HCT116 (cell line): ENCODE measurements around the gene ZNF57. TPM values are rescaled to one million over a fixed set of nuclear protein-coding genes. Genes with fewer than 3 reads are reported as not detected.

Experiments used
- ATAC-seq: fragments of 200-7000 bp; cut with Tn5 transposase; 2 replicates; pipeline ENCODE4 v1.9.1; 2020; ENCODE audit warnings: mild to moderate bottlenecking, moderate library complexity
- BruUV-seq: library from RNA; stranded (reverse); fragments of 400-500 nt; replicated peaks from 2 replicates; lab custom pipeline; 2021; lab: Mats Ljungman, UMichigan
- CTCF ChIA-PET: fragments of 300-600 bp; sonication (Branson Sonifier 250); formaldehyde crosslinking; loops from one replicate; lab custom pipeline; 2021; ENCODE audit warnings: antibody characterized with exemption; lab: Charles Lee
- POLR2A ChIA-PET: fragments of 300-600, 350-600 bp; sonication (Branson Sonifier 250); formaldehyde crosslinking; loops from one replicate; lab custom pipeline; 2021; ENCODE audit warnings: antibody characterized with exemption; lab: Charles Lee
- RAD21 ChIA-PET, 2 experiments: fragments of 300-600 bp; sonication (Branson Sonifier 250); formaldehyde crosslinking; loops; one replicate each; lab custom pipeline; 2023; ENCODE audit warnings: low total read pairs in 2 of 2; ENCODE audit not compliant: uncharacterized antibody in 2 of 2, unreplicated experiment in 2 of 2, low non-redundant PET in 1 of 2; lab: Charles Lee
- DNase-seq: peaks from one replicate; pipeline ENCODE4 v3.0.0-alpha.2; 2010; ENCODE audit warnings: low read depth, low spot score
- H2AFZ ChIP-seq: fragments of 200-600 bp; shearing (Covaris generic), sonication (generic); 2 replicates; pipeline ENCODE4 v1.6.1; 2017; ENCODE audit warnings: low read depth, mixed run types, mixed read lengths, antibody characterized with exemption, low read length; ENCODE audit not compliant: poor library complexity, severe bottlenecking
- H3K27ac ChIP-seq: 2 replicates; pipeline ENCODE4 v1.5.1; 2012; ENCODE audit warnings: low read depth, low read length
- H3K27me3 ChIP-seq: fragments of 200-600 bp; sonication (generic); 2 replicates; pipeline ENCODE4 v1.6.1; 2016; ENCODE audit warnings: mixed run types, low read length, mixed read lengths; ENCODE audit not compliant: insufficient read depth
- H3K36me3 ChIP-seq, 2 experiments: fragments of 200-500 bp in 1 of 2; fragments of 200-600 bp in 1 of 2; sonication (Bioruptor generic) in 1 of 2; sonication (generic) in 1 of 2; 2 replicates each; pipeline versions ENCODE4 v1.5.1 to v1.6.1; 2014 to 2016; ENCODE audit warnings: low read length in 2 of 2, inconsistent platforms in 1 of 2, mixed read lengths in 1 of 2, mixed run types in 1 of 2; ENCODE audit not compliant: insufficient read depth in 2 of 2, control insufficient read depth in 1 of 2
- H3K4me1 ChIP-seq, 2 experiments: fragments of 200-600 bp in 1 of 2; sonication (generic) in 1 of 2; 2 replicates each; pipeline versions ENCODE4 v1.5.1 to v1.6.1; 2012 to 2017; ENCODE audit warnings: low read length in 2 of 2, inconsistent platforms in 1 of 2, mild to moderate bottlenecking in 1 of 2, mixed read lengths in 1 of 2, mixed run types in 1 of 2, moderate library complexity in 1 of 2; ENCODE audit not compliant: insufficient read depth in 2 of 2, control insufficient read depth in 1 of 2
- H3K4me2 ChIP-seq: fragments of 200-600 bp; sonication (generic); 2 replicates; pipeline ENCODE4 v1.6.1; 2017; ENCODE audit warnings: mixed run types, low read length, mixed read lengths
- H3K4me3 ChIP-seq, 2 experiments: fragments of 200-600 bp in 1 of 2; sonication (generic) in 1 of 2; replicated peaks in 1 of 2; 2 replicates each; pipeline ENCODE4 v1.5.1; 2011 to 2016; ENCODE audit warnings: low read length in 2 of 2, control low read depth in 1 of 2, low read depth in 1 of 2, mild to moderate bottlenecking in 1 of 2, mixed read lengths in 1 of 2, mixed run types in 1 of 2
- H3K79me2 ChIP-seq: fragments of 200-600 bp; sonication (generic); 2 replicates; pipeline ENCODE4 v1.6.1; 2017; ENCODE audit warnings: mild to moderate bottlenecking, mixed run types, low read length, moderate library complexity, mixed read lengths; ENCODE audit not compliant: insufficient read depth
- H3K9ac ChIP-seq: fragments of 200-600 bp; sonication (generic); 2 replicates; pipeline ENCODE4 v1.6.1; 2016; ENCODE audit warnings: low read length, mixed read lengths
- H3K9me2 ChIP-seq: fragments of 200-600 bp; sonication (generic), shearing (Covaris generic); 2 replicates; pipeline ENCODE4 v1.6.1; 2017; ENCODE audit warnings: mixed run types, mild to moderate bottlenecking, moderate library complexity; ENCODE audit not compliant: insufficient read depth
- H3K9me3 ChIP-seq, 2 experiments: fragments of 200-500 bp in 1 of 2; fragments of 200-600 bp in 1 of 2; sonication (Bioruptor generic) in 1 of 2; sonication (generic) in 1 of 2; 2 replicates each; pipeline ENCODE4 v1.6.1; 2014 to 2017; ENCODE audit warnings: low read length in 2 of 2, mixed read lengths in 2 of 2, inconsistent platforms in 1 of 2, low read depth in 1 of 2, mild to moderate bottlenecking in 1 of 2, mixed run types in 1 of 2, moderate library complexity in 1 of 2; ENCODE audit not compliant: control insufficient read depth in 1 of 2, insufficient read depth in 1 of 2
- H4K20me1 ChIP-seq: fragments of 200-600 bp; sonication (generic), shearing (Covaris generic); 2 replicates; pipeline ENCODE4 v1.6.1; 2017; ENCODE audit warnings: mixed run types, mild to moderate bottlenecking, moderate library complexity; ENCODE audit not compliant: insufficient read depth
- ATF3 ChIP-seq: IDR thresholded peaks from 2 replicates; pipeline ENCODE4 v1.6.1; 2012
- EGR1 ChIP-seq: IDR thresholded peaks from 2 replicates; pipeline ENCODE4 v1.6.1; 2012; ENCODE audit warnings: low read depth
- ELF1 ChIP-seq: IDR thresholded peaks from 2 replicates; pipeline ENCODE4 v1.6.1; 2012; ENCODE audit warnings: low read depth, borderline replicate concordance
- REST ChIP-seq: IDR thresholded peaks from 2 replicates; pipeline ENCODE4 v1.6.1; 2012; ENCODE audit warnings: low read depth
- SIN3A ChIP-seq: IDR thresholded peaks from 2 replicates; pipeline ENCODE4 v1.6.1; 2012; ENCODE audit warnings: low read depth
- TCF7L2 ChIP-seq: IDR thresholded peaks from 2 replicates; pipeline ENCODE4 v1.7.0; 2011; ENCODE audit warnings: borderline replicate concordance, inconsistent platforms; ENCODE audit not compliant: insufficient read depth, insufficient read length; ENCODE audit errors: extremely low read depth
- YY1 ChIP-seq: IDR thresholded peaks from 2 replicates; pipeline ENCODE4 v1.6.1; 2011; ENCODE audit warnings: low read length, low read depth, moderate library complexity, mild to moderate bottlenecking; ENCODE audit not compliant: insufficient replicate concordance; ENCODE audit errors: extremely low read depth
- ZBTB33 ChIP-seq: IDR thresholded peaks from 2 replicates; pipeline ENCODE4 v1.6.1; 2011; ENCODE audit warnings: mild to moderate bottlenecking, low read length, moderate library complexity; ENCODE audit not compliant: insufficient replicate concordance; ENCODE audit errors: extremely low read depth
- ZFX ChIP-seq: fragments of 450-650 bp; IDR thresholded peaks from 2 replicates; pipeline ENCODE4 v1.6.1; 2017
- ZNF274 ChIP-seq: fragments of 200-500 bp; sonication (Bioruptor generic); IDR thresholded peaks from 2 replicates; pipeline ENCODE4 v1.6.1; 2014; ENCODE audit warnings: mild to moderate bottlenecking, low read depth, low read length, inconsistent platforms
- intact Hi-C: fragments of 100-400 bp; cut with micrococcal nuclease; formaldehyde crosslinking; loops from 2 replicates; pipeline ENCODE4 v1.10.0; 2022
- total RNA-seq: library from RNA; stranded (reverse); gene quantifications from one replicate; pipeline ENCODE4 v1.2.1, GENCODE V29; 2021; ENCODE audit not compliant: unreplicated experiment

ZNF57 gene
- total RNA-seq, 1 experiment from 2014 or later, result 8.3 TPM

- 0 out of 4 replicates have a peak, but pooled peaks cover 0 to 4% of the 10 kb centered on the region in 2 experiments for H3K36me3 ChIP-seq
- H3K4me3 ChIP-seq, result no peak overlapping the region
- H3K9me2 ChIP-seq, result no peaks in the 10 kb centered on the region
- DNase-seq, result no peak
- POLR2A ChIA-PET, result no interaction called here
- H4K20me1 ChIP-seq, result no peaks in the 10 kb centered on the region
- ATAC-seq, result no peak
- peaks cover 0 to 4% of the 10 kb centered on the region in 2 experiments; a peak in 1 of 4 replicates for H3K9me3 ChIP-seq
- intact Hi-C loops, result no loop called here
- no peaks in the 10 kb centered on the region for H3K4me1 ChIP-seq
- H3K79me2 ChIP-seq, result no peaks in the 10 kb centered on the region
- H3K27ac ChIP-seq, result no peak overlapping the region
- BruUV-seq, result no TSS peak
- TF ChIP-seq ATF3, result no peak
- no peak for TF ChIP-seq ELF1
- no peak for TF ChIP-seq TCF7L2
- TF ChIP-seq ZNF274, result no peak
- no peak for TF ChIP-seq EGR1
- TF ChIP-seq REST, result no peak
- no peak for TF ChIP-seq ZFX
- TF ChIP-seq YY1, result no peak
- TF ChIP-seq ZBTB33, result no peak
- no peak for TF ChIP-seq SIN3A
- H3K9ac ChIP-seq, result no peak overlapping the region
- H3K27me3 ChIP-seq, result no peaks in the 10 kb centered on the region
- H2AFZ ChIP-seq, result no peak overlapping the region
- CTCF ChIA-PET, result no interaction called here
- no peak overlapping the region for H3K4me2 ChIP-seq
- RAD21 ChIA-PET, result no interaction called here
Observed at GRCh38 chr19:2926341-2927031, 25.8 kb downstream of the ZNF57 start.
